Activated CD4-positive, alpha-beta memory T cell treated with anti-CD3 and anti-CD28 coated beads for 36 hours (primary cell): Measurements from ENCODE around the gene DRAM2. TPM values are rescaled to one million over a fixed set of nuclear protein-coding genes. Genes with fewer than 3 reads are reported as not detected.
A peak's percentile ranks its signal among the peaks of the same experiment; 100 is the strongest.

Source experiments
- CTCF ChIA-PET: fragments of 350-600 bp; sonication (Branson Sonifier 250); formaldehyde crosslinking; loops from one replicate; lab custom pipeline; 2021; ENCODE audit warnings: antibody characterized with exemption, inconsistent platforms; lab: Charles Lee
- POLR2A ChIA-PET: fragments of 350-600 bp; sonication (Branson Sonifier 250); formaldehyde crosslinking; loops from one replicate; lab custom pipeline; 2021; ENCODE audit warnings: antibody characterized with exemption; lab: Charles Lee
- DNase-seq: peaks from one replicate; pipeline ENCODE4 v3.0.0-alpha.2; 2020
- H3K27ac Mint-ChIP-seq: one replicate; pipeline ENCODE4 v1.8.0; 2021; ENCODE audit warnings: mixed read lengths
- H3K27me3 Mint-ChIP-seq: one replicate; pipeline ENCODE4 v1.8.0; 2021; ENCODE audit warnings: mixed read lengths
- H3K36me3 Mint-ChIP-seq: one replicate; pipeline ENCODE4 v1.8.0; 2021; ENCODE audit warnings: mixed read lengths
- H3K4me1 Mint-ChIP-seq: one replicate; pipeline ENCODE4 v1.8.0; 2021; ENCODE audit warnings: low read depth, mixed read lengths
- H3K4me3 Mint-ChIP-seq: one replicate; pipeline ENCODE4 v1.8.0; 2021; ENCODE audit warnings: mild to moderate bottlenecking, mixed read lengths
- H3K9me3 Mint-ChIP-seq: one replicate; pipeline ENCODE4 v1.8.0; 2021; ENCODE audit warnings: mixed read lengths
- intact Hi-C: fragments of 100-400 bp; cut with micrococcal nuclease; formaldehyde crosslinking; loops from one replicate; pipeline ENCODE4 v1.15.1; 2023
- total RNA-seq, 2 experiments: library from RNA; stranded (reverse); gene quantifications; one replicate each; pipeline ENCODE4 v1.2.3, GENCODE V29; 2021

Gene DRAM2
- total RNA-seq, 2 experiments from 2014 or later, result 30.1 to 30.5 TPM

GRCh38 chr1:111141245-111142220 lies 1.6 kb upstream of the DRAM2 start:
- Mint-ChIP-seq H3K27me3 (no peaks in the 10 kb centered on the region), H3K27ac (no peak overlapping the region), H3K4me1 (peaks cover 47% of the 10 kb centered on the region), H3K9me3 (no peaks in the 10 kb centered on the region), H3K36me3 (peaks cover 6% of the 10 kb centered on the region), H3K4me3 (peak overlapping the region; percentile 92)
- intact Hi-C loops, result loop anchor here (2.0 to 10.0 kb wide), 6 partner anchors 75 to 306 kb away; partner anchors contain the start of genes ATP5PB, CD53 and WDR77
- DNase-seq, result no peak
- POLR2A ChIA-PET, result interaction anchor here (1.2 kb wide), 1 partner anchor 40 kb away, joined by 4 read pairs; no protein-coding TSS in a partner anchor
- CTCF ChIA-PET, result interaction anchor here (0.6 to 0.9 kb wide), 2 partner anchors 11 to 286 kb away, joined by 3 to 4 read pairs; no protein-coding TSS in a partner anchor

GRCh38 chr1:111140680-111140967 lies 731 bp upstream of the DRAM2 start:
- peak overlapping the region; percentile 88 for H3K27ac Mint-ChIP-seq
- intact Hi-C loops, result loop anchor here (1.0 to 10.0 kb wide), 7 partner anchors 8 to 307 kb away; partner anchors contain the start of genes ATP5PB, CD53 and WDR77
- H3K4me1 Mint-ChIP-seq, result peaks cover 37% of the 10 kb centered on the region
- H3K36me3 Mint-ChIP-seq, result peaks cover 10% of the 10 kb centered on the region
- DNase-seq, result no peak
- H3K4me3 Mint-ChIP-seq, result peak overlapping the region; percentile 92
- ChIA-PET POLR2A (interaction anchor here (1.2 kb wide), 1 partner anchor 41 kb away, joined by 4 read pairs; no protein-coding TSS in a partner anchor), CTCF (no interaction called here)
- H3K27me3 Mint-ChIP-seq, result no peaks in the 10 kb centered on the region
- H3K9me3 Mint-ChIP-seq, result no peaks in the 10 kb centered on the region

- intact Hi-C loops, result no loop called here
- peak; percentile 56 for DNase-seq
- Mint-ChIP-seq H3K4me1 (peaks cover 33% of the 10 kb centered on the region), H3K9me3 (no peaks in the 10 kb centered on the region), H3K36me3 (peaks cover 19% of the 10 kb centered on the region), H3K27ac (peak overlapping the region; percentile 88), H3K27me3 (no peaks in the 10 kb centered on the region), H3K4me3 (peak overlapping the region; percentile 92)
- ChIA-PET POLR2A (interaction anchor here (0.8 to 1.7 kb wide), 6 partner anchors 43 to 266 kb away, joined by 3 to 8 read pairs (median 4); partner anchors contain the start of gene CD53), CTCF (interaction anchor here (0.6 to 1.6 kb wide), 3 partner anchors 40 to 776 kb away, joined by 4 to 7 read pairs (median 4); no protein-coding TSS in a partner anchor)
These were observed 453 bp downstream of the DRAM2 start for GRCh38 chr1:111139324-111139955.

GRCh38 chr1:111133866-111134265 lies 6.0 kb downstream of the DRAM2 start:
- H3K4me1 Mint-ChIP-seq, result peaks cover 16% of the 10 kb centered on the region
- CTCF ChIA-PET, result interaction anchor here (0.6 kb wide), 1 partner anchor 93 kb away, joined by 3 read pairs; no protein-coding TSS in a partner anchor
- POLR2A ChIA-PET, result no interaction called here
- no peaks in the 10 kb centered on the region for H3K9me3 Mint-ChIP-seq
- H3K27ac Mint-ChIP-seq, result no peak overlapping the region
- intact Hi-C loops, result no loop called here
- H3K27me3 Mint-ChIP-seq, result no peaks in the 10 kb centered on the region
- no peak overlapping the region for H3K4me3 Mint-ChIP-seq
- DNase-seq, result no peak
- peaks cover 36% of the 10 kb centered on the region for H3K36me3 Mint-ChIP-seq

GRCh38 chr1:111131693-111132092 lies 8.2 kb downstream of the DRAM2 start:
- CTCF ChIA-PET, result interaction anchor here (1.1 kb wide), 1 partner anchor 101 kb away, joined by 7 read pairs; no protein-coding TSS in a partner anchor
- DNase-seq, result no peak
- Mint-ChIP-seq H3K27me3 (no peaks in the 10 kb centered on the region), H3K4me3 (no peak overlapping the region), H3K36me3 (peaks cover 37% of the 10 kb centered on the region), H3K4me1 (peaks cover 15% of the 10 kb centered on the region), H3K27ac (no peak overlapping the region), H3K9me3 (no peaks in the 10 kb centered on the region)
- POLR2A ChIA-PET, result no interaction called here
- intact Hi-C loops, result no loop called here

- Mint-ChIP-seq H3K27me3 (no peaks in the 10 kb centered on the region), H3K4me1 (peaks cover 15% of the 10 kb centered on the region), H3K36me3 (peaks cover 39% of the 10 kb centered on the region), H3K4me3 (no peak overlapping the region), H3K9me3 (no peaks in the 10 kb centered on the region), H3K27ac (no peak overlapping the region)
- DNase-seq, result no peak
- intact Hi-C loops, result no loop called here
- CTCF ChIA-PET, result no interaction called here
- POLR2A ChIA-PET, result no interaction called here
These were observed 10.5 kb downstream of the DRAM2 start for GRCh38 chr1:111129376-111129775.

GRCh38 chr1:111127923-111128643 lies 11.8 kb downstream of the DRAM2 start:
- peaks cover 15% of the 10 kb centered on the region for H3K4me1 Mint-ChIP-seq
- intact Hi-C loops, result no loop called here
- ChIA-PET POLR2A (no interaction called here), CTCF (no interaction called here)
- no peaks in the 10 kb centered on the region for H3K9me3 Mint-ChIP-seq
- no peak for DNase-seq
- no peaks in the 10 kb centered on the region for H3K27me3 Mint-ChIP-seq
- H3K36me3 Mint-ChIP-seq, result peaks cover 42% of the 10 kb centered on the region
- no peak overlapping the region for H3K27ac Mint-ChIP-seq
- no peak overlapping the region for H3K4me3 Mint-ChIP-seq

- CTCF ChIA-PET, result no interaction called here
- H3K9me3 Mint-ChIP-seq, result no peaks in the 10 kb centered on the region
- no peak for DNase-seq
- no peaks in the 10 kb centered on the region for H3K27me3 Mint-ChIP-seq
- intact Hi-C loops, result no loop called here
- peaks cover 15% of the 10 kb centered on the region for H3K4me1 Mint-ChIP-seq
- H3K36me3 Mint-ChIP-seq, result peaks cover 39% of the 10 kb centered on the region
- no peak overlapping the region for H3K4me3 Mint-ChIP-seq
- POLR2A ChIA-PET, result no interaction called here
- H3K27ac Mint-ChIP-seq, result no peak overlapping the region
These were observed 13.5 kb downstream of the DRAM2 start for GRCh38 chr1:111126354-111126753.

GRCh38 chr1:111116496-111116895 lies 23.4 kb downstream of the DRAM2 start:
- intact Hi-C loops, result no loop called here
- ChIA-PET POLR2A (no interaction called here), CTCF (no interaction called here)
- Mint-ChIP-seq H3K27ac (no peak overlapping the region), H3K27me3 (no peaks in the 10 kb centered on the region), H3K36me3 (peaks cover 33% of the 10 kb centered on the region), H3K4me1 (no peaks in the 10 kb centered on the region), H3K4me3 (no peak overlapping the region), H3K9me3 (no peaks in the 10 kb centered on the region)
- DNase-seq, result no peak

GRCh38 chr1:111110197-111110899 lies 29.5 kb downstream of the DRAM2 start:
- POLR2A ChIA-PET, result no interaction called here
- Mint-ChIP-seq H3K27me3 (no peaks in the 10 kb centered on the region), H3K4me1 (no peaks in the 10 kb centered on the region), H3K9me3 (peaks cover 10% of the 10 kb centered on the region), H3K36me3 (peaks cover 12% of the 10 kb centered on the region), H3K4me3 (no peak overlapping the region), H3K27ac (no peak overlapping the region)
- no peak for DNase-seq
- CTCF ChIA-PET, result no interaction called here
- intact Hi-C loops, result no loop called here

- intact Hi-C loops, result no loop called here
- Mint-ChIP-seq H3K27me3 (no peaks in the 10 kb centered on the region), H3K4me1 (no peaks in the 10 kb centered on the region), H3K27ac (no peak overlapping the region), H3K36me3 (peaks cover 3% of the 10 kb centered on the region), H3K9me3 (peaks cover 27% of the 10 kb centered on the region), H3K4me3 (no peak overlapping the region)
- POLR2A ChIA-PET, result no interaction called here
- CTCF ChIA-PET, result interaction anchor here (0.6 kb wide), 1 partner anchor 598 kb away, joined by 3 read pairs; no protein-coding TSS in a partner anchor
- no peak for DNase-seq
These were observed 34.9 kb downstream of the DRAM2 start for GRCh38 chr1:111104981-111105380.
